OCI-LY1 (cell line): ENCODE measurements around the gene TGM5.

Source experiments
- CTCF ChIP-seq: fragments of 200-600 bp; sonication (generic), shearing (Covaris generic); IDR thresholded peaks from 2 replicates; pipeline ENCODE4 v1.5.1; 2017; ENCODE audit warnings: mild to moderate bottlenecking, antibody characterized with exemption, low read length, moderate library complexity, mixed read lengths
- EZH2 ChIP-seq: fragments of 200-600 bp; sonication (generic), shearing (Covaris generic); IDR thresholded peaks from 2 replicates; pipeline ENCODE4 v1.8.0; 2017; ENCODE audit warnings: borderline replicate concordance, mixed run types, mild to moderate bottlenecking, antibody characterized with exemption, low read length, moderate library complexity, mixed read lengths

GRCh38 chr15:43278869-43279268 lies 12.1 kb upstream of the TGM5 start:
- TF ChIP-seq CTCF: no peak
- no peak for TF ChIP-seq EZH2
